Psoas muscle (tissue), 8 donors: ENCODE measurements around the gene SH3RF3. TPM values are rescaled to one million over a fixed set of nuclear protein-coding genes. Genes with fewer than 3 reads are reported as not detected.

ENCODE experiments used
- ATAC-seq, 4 donors: fragments of 200-7000 bp; cut with Tn5 transposase; one replicate each; pipeline ENCODE4 v1.9.1; 2020; ENCODE audit warnings: moderate library complexity in 3 of 4, mild to moderate bottlenecking in 2 of 4
- DNase-seq, 2 donors: peaks; one replicate each; pipeline ENCODE4 v3.0.0-alpha.2; 2020
- H3K27ac ChIP-seq: fragments of 200-600 bp; one replicate; pipeline ENCODE4 v1.8.0; 2022
- H3K27me3 ChIP-seq, 3 donors: fragments of 200-600 bp in 1 of 3; one replicate each; pipeline versions ENCODE4 v1.6.1 to v1.8.0; 2013 to 2022; ENCODE audit warnings: low read length in 2 of 3, mild to moderate bottlenecking in 2 of 3, moderate library complexity in 1 of 3; ENCODE audit not compliant: insufficient read depth in 3 of 3
- H3K36me3 ChIP-seq, 2 donors: fragments of 200-600 bp in 1 of 2; one replicate each; pipeline versions ENCODE4 v1.6.1 to v1.8.0; 2013 to 2022; ENCODE audit warnings: low read depth in 1 of 2, mild to moderate bottlenecking in 1 of 2, moderate library complexity in 1 of 2; ENCODE audit not compliant: insufficient read depth in 1 of 2
- H3K4me1 ChIP-seq: fragments of 200-600 bp; one replicate; pipeline ENCODE4 v1.8.0; 2022
- H3K4me3 ChIP-seq: fragments of 200-600 bp; one replicate; pipeline ENCODE4 v1.8.0; 2022; ENCODE audit warnings: mild to moderate bottlenecking
- H3K9me3 ChIP-seq: fragments of 200-600 bp; one replicate; pipeline ENCODE4 v1.8.0; 2022
- CTCF ChIP-seq: fragments of 200-600 bp; IDR thresholded peaks from one replicate; pipeline ENCODE4 v1.8.0; 2022; ENCODE audit warnings: antibody characterized with exemption
- WGBS, 3 donors: extraction: QIAGEN DNeasy Blood & Tissue Kit; methylation state at CpG; one replicate each; pipeline versions ENCODE4 v1.1.6 to v1.1.7; 2013; 5-methylcytosine and 5-hydroxymethylcytosine counted together
- intact Hi-C, 2 donors: fragments of 100-400 bp; cut with DNase I; formaldehyde crosslinking; loops; one replicate each; pipeline versions ENCODE4 v1.11.0 to v1.14.2; 2022
- polyA plus RNA-seq, 3 donors: library from polyadenylated mRNA; stranded (reverse); fragments of 200-250 nt; gene quantifications; one replicate each; pipeline ENCODE4 v1.2.3, GENCODE V29; 2013
- total RNA-seq, 4 donors: library from RNA; stranded (reverse); fragmentation: NEBNext Ultra II Directional in 2 of 4; extraction: Animal tissue kit (Norgen Biotek cat#: 25700) in 2 of 4; gene quantifications; one replicate each; pipeline versions ENCODE4 v1.2.1 to v1.2.4, GENCODE V29; 2021 to 2023
- donor health status: healthy with polysubstance abuse.
- donor health status: DM: no; HTN: no; CAD: no; lungs with moderate emphysema.
- donor health status: Bipolar disorder and iron deficiency.
- donor health status: healthy.
- donor health status: DM: yes; HTN: yes; CAD: no.
- donor health status: DM: no; HTN: no; CAD: no.
- donor health status: DM: no; HTN: no; CAD: no.
- donor health status: DM: yes; HTN: yes; CAD: no.

The SH3RF3 gene
- total and polyA plus RNA-seq, 7 donors = 4.6 to 27.0 (median 9.0) TPM

DNA sequence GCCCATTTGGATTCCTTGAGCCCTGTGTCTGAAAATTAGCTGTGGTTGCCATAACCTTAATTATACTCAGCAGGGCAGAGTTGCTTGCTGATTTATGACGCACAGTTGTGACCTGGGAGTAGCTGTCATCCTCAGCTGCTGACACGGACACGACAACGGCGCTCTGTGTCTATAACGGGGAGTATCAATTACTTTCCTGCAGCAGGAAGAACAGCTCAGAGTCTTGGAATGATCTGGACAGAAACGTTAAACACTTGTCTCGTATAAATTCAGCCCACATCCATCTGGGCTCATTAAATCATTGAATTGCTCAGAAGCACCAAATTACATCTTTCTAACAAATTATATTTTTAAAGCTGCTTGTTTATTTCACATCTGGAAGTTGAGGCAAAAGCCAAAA is 368.5 kb downstream of the SH3RF3 start:
- ATAC-seq (peak; percentile 78 to 81 (median 80)), DNase-seq (peak in 1 of 2 donors; percentile 75)
- Histone ChIP-seq H3K36me3 (peaks cover 0 to 7% of the 10 kb centered on the region in 2 donors), H3K4me1 (peaks cover 26% of the 10 kb centered on the region), H3K4me3 (peak overlapping the region; percentile 36), H3K9me3 (no peaks in the 10 kb centered on the region), H3K27ac (peak overlapping the region; percentile 81), H3K27me3 (no peaks in the 10 kb centered on the region)
- TF ChIP-seq CTCF = no peak
- 10 to 38% (median 16%) methylated on average over 8 of the region's 8 CpGs for WGBS, 3 donors
- intact Hi-C loops = loop anchor here (2.0 to 10.0 kb wide), 3 partner anchors 49 to 213 kb away; no protein-coding TSS in a partner anchor

- Histone ChIP-seq H3K9me3 (no peaks in the 10 kb centered on the region), H3K27ac (peak overlapping the region; percentile 81), H3K4me3 (peak overlapping the region; percentile 36), H3K27me3 (no peaks in the 10 kb centered on the region), H3K4me1 (peaks cover 26% of the 10 kb centered on the region), H3K36me3 (peaks cover 0 to 7% of the 10 kb centered on the region in 2 donors)
- no peak for TF ChIP-seq CTCF
- ATAC-seq (peak; percentile 4 to 43 (median 14)), DNase-seq (no peak)
- 34 to 48% (median 46%) methylated on average over 19 of the region's 19 CpGs for WGBS, 3 donors
- intact Hi-C loops = loop anchor here (2.0 to 10.0 kb wide), 3 partner anchors 49 to 213 kb away; no protein-coding TSS in a partner anchor
Measured at GRCh38 chr2:109497911-109498870, 369.2 kb downstream of the SH3RF3 start.

DNA sequence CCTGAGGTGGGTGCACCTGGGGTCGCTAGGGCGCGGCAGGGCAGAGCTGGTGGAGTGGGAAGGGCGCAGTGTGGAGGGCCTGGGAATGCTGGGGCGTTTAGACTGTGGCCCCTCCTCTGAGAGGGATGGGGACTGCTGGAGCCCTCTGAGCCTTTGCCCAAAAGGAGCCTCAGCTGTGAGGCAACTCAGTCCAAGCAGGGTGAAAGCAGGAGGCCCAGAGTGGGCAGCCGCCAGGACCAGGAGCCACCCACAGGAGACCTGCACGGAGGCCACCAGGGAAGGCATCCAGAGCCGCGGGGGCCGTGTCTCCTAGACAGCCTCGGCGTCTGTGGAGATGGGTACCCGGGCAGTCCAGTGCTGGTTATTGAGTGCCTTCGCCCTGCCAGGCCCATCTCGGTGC is 369.9 kb downstream of the SH3RF3 start:
- Histone ChIP-seq H3K9me3 (no peaks in the 10 kb centered on the region), H3K27ac (no peak overlapping the region), H3K27me3 (no peaks in the 10 kb centered on the region), H3K4me1 (peaks cover 25% of the 10 kb centered on the region), H3K4me3 (no peak overlapping the region), H3K36me3 (peaks cover 0 to 7% of the 10 kb centered on the region in 2 donors)
- intact Hi-C loops = loop anchor here (5.0 to 10.0 kb wide), 2 partner anchors 117 to 214 kb away; no protein-coding TSS in a partner anchor
- WGBS, 3 donors = 83 to 85% (median 83%) methylated on average over 15 of the region's 15 CpGs
- ATAC-seq = no peak
- no peak for TF ChIP-seq CTCF
- DNase-seq = no peak

DNA sequence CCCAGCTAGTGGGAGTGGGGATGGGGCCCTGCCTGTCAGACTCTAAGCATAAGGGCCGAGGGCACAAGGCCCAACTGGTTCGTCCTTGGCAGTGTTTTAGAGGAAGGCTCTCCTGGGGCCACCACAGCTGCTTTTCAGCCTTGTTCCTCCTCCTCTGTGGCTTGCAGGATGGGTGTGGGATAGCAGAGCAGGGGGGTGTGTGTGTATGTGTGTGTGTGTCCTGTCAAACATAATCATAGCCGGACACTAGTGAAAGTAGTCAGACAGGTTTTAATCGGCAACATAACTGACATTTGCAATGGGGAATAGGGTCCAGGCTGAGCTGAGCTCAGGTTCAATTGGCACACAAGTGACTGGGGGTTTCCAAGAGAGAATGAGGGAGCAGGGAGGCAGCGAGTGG is 370.6 kb downstream of the SH3RF3 start:
- 63 to 65% (median 64%) methylated on average over 5 of the region's 5 CpGs for WGBS, 3 donors
- ATAC-seq = no peak
- Histone ChIP-seq H3K36me3 (peaks cover 0 to 7% of the 10 kb centered on the region in 2 donors), H3K9me3 (no peaks in the 10 kb centered on the region), H3K4me3 (no peak overlapping the region), H3K4me1 (peaks cover 19% of the 10 kb centered on the region), H3K27me3 (no peaks in the 10 kb centered on the region), H3K27ac (no peak overlapping the region)
- intact Hi-C loops = loop anchor here (5.0 to 10.0 kb wide), 2 partner anchors 117 to 215 kb away; no protein-coding TSS in a partner anchor
- TF ChIP-seq CTCF = no peak
- DNase-seq = no peak
